NOMO-1 treated with dmso at 0.1 percent for 144 hours (cell line): ENCODE data around the gene ZSCAN20.
A peak's percentile ranks its signal among the peaks of the same experiment; 100 is the strongest.

ENCODE experiments used
- DNase-seq: peaks from one replicate; lab custom pipeline; 2025; ENCODE audit not compliant: unreplicated experiment; lab: John Stamatoyannopoulos, UW

Gene ZSCAN20

GRCh38 chr1:33443080-33443704 is 29.3 kb upstream of the ZSCAN20 start:
- DNase-seq: no peak

GRCh38 chr1:33443705-33444180 is 28.7 kb upstream of the ZSCAN20 start:
- DNase-seq: no peak

GRCh38 chr1:33445108-33445507 is 27.3 kb upstream of the ZSCAN20 start:
- no peak for DNase-seq

GRCh38 chr1:33446590-33446989 is 25.9 kb upstream of the ZSCAN20 start:
- DNase-seq: no peak

GRCh38 chr1:33454646-33455282 is 17.7 kb upstream of the ZSCAN20 start:
- no peak for DNase-seq

GRCh38 chr1:33455539-33456501 is 16.6 kb upstream of the ZSCAN20 start:
- DNase-seq: peak; percentile 71

- DNase-seq: no peak
Observed at GRCh38 chr1:33456502-33456886, 16.0 kb upstream of the ZSCAN20 start.

GRCh38 chr1:33459691-33460090 is 12.8 kb upstream of the ZSCAN20 start:
- DNase-seq: no peak

GRCh38 chr1:33460144-33460543 is 12.3 kb upstream of the ZSCAN20 start:
- DNase-seq: no peak

GRCh38 chr1:33460947-33461629 is 11.4 kb upstream of the ZSCAN20 start:
- peak; percentile 77 for DNase-seq

GRCh38 chr1:33462405-33463164 is 9.9 kb upstream of the ZSCAN20 start:
- DNase-seq: no peak

- no peak for DNase-seq
Observed at GRCh38 chr1:33464552-33464951, 7.9 kb upstream of the ZSCAN20 start.

- no peak for DNase-seq
Observed at GRCh38 chr1:33465316-33465715, 7.1 kb upstream of the ZSCAN20 start.

- DNase-seq: no peak
Observed at GRCh38 chr1:33466159-33466558, 6.3 kb upstream of the ZSCAN20 start.

- DNase-seq: no peak
Observed at GRCh38 chr1:33468011-33468410, 4.4 kb upstream of the ZSCAN20 start.

GRCh38 chr1:33468531-33468930 is 3.9 kb upstream of the ZSCAN20 start:
- no peak for DNase-seq

- DNase-seq: no peak
Observed at GRCh38 chr1:33468967-33469366, 3.5 kb upstream of the ZSCAN20 start.

- no peak for DNase-seq
Observed at GRCh38 chr1:33469691-33470090, 2.8 kb upstream of the ZSCAN20 start.

- DNase-seq: peak; percentile 83
Observed at GRCh38 chr1:33470495-33471012, 1.9 kb upstream of the ZSCAN20 start.

GRCh38 chr1:33471416-33471815 is 1.0 kb upstream of the ZSCAN20 start:
- no peak for DNase-seq
